HG03354 (cell line): ENCODE measurements around the gene PCDH9.

ENCODE experiments used
- ATAC-seq: cut with Tn5 transposase; IDR thresholded peaks from one replicate; pipeline ENCODE4 v1.9.1; 2021; ENCODE audit warnings: mild to moderate bottlenecking; ENCODE audit not compliant: unreplicated experiment, poor library complexity, severe bottlenecking

The PCDH9 gene

GRCh38 chr13:66530686-66531085 lies 699.5 kb downstream of the PCDH9 start:
- no peak for ATAC-seq

GRCh38 chr13:66530158-66530557 lies 700.0 kb downstream of the PCDH9 start:
- no peak for ATAC-seq

GRCh38 chr13:66528944-66529576 lies 701.1 kb downstream of the PCDH9 start:
- ATAC-seq, result no peak

- ATAC-seq, result no peak
Measured at GRCh38 chr13:66528180-66528579, 702.0 kb downstream of the PCDH9 start.

GRCh38 chr13:66520511-66521355 lies 709.4 kb downstream of the PCDH9 start:
- no peak for ATAC-seq

GRCh38 chr13:66519259-66519658 lies 710.9 kb downstream of the PCDH9 start:
- no peak for ATAC-seq

- ATAC-seq, result no peak
Measured at GRCh38 chr13:66518068-66518467, 712.1 kb downstream of the PCDH9 start.

GRCh38 chr13:66513728-66514127 lies 716.4 kb downstream of the PCDH9 start:
- no peak for ATAC-seq

GRCh38 chr13:66509175-66509574 lies 721.0 kb downstream of the PCDH9 start:
- ATAC-seq, result no peak

GRCh38 chr13:66508153-66508909 lies 721.8 kb downstream of the PCDH9 start:
- no peak for ATAC-seq

- peak; percentile 51 for ATAC-seq
Measured at GRCh38 chr13:66506979-66507378, 723.2 kb downstream of the PCDH9 start.

- no peak for ATAC-seq
Measured at GRCh38 chr13:66506051-66506777, 723.9 kb downstream of the PCDH9 start.

GRCh38 chr13:66503890-66504289 lies 726.2 kb downstream of the PCDH9 start:
- ATAC-seq, result no peak

GRCh38 chr13:66501181-66501580 lies 729.0 kb downstream of the PCDH9 start:
- ATAC-seq, result no peak

GRCh38 chr13:66492479-66492878 lies 737.7 kb downstream of the PCDH9 start:
- peak; percentile 98 for ATAC-seq

- no peak for ATAC-seq
Measured at GRCh38 chr13:66491251-66491650, 738.9 kb downstream of the PCDH9 start.

GRCh38 chr13:66489586-66489985 lies 740.5 kb downstream of the PCDH9 start:
- no peak for ATAC-seq

GRCh38 chr13:66489172-66489571 lies 741.0 kb downstream of the PCDH9 start:
- no peak for ATAC-seq

GRCh38 chr13:66483712-66484111 lies 746.4 kb downstream of the PCDH9 start:
- ATAC-seq, result no peak

- ATAC-seq, result no peak
Measured at GRCh38 chr13:66482836-66483235, 747.3 kb downstream of the PCDH9 start.
